T-helper 1 cell (primary cell): Measurements from ENCODE around the gene LRP3.
"Not testable (repeated sequence)": the region's sequence is repeated elsewhere in the genome, so short reads cannot be mapped to it uniquely, and the experiment has no call there.

Experiments used
- DNase-seq, 5 donors: peaks; one replicate each; pipeline ENCODE4 v3.0.0-alpha.2; 2012 to 2020

LRP3 gene

GRCh38 chr19:33220115-33220514, 26.0 kb downstream of the LRP3 start:
- no peak for DNase-seq

- DNase-seq, result no peak
Measured at GRCh38 chr19:33220735-33221134, 26.6 kb downstream of the LRP3 start.

GRCh38 chr19:33221638-33222037, 27.5 kb downstream of the LRP3 start:
- DNase-seq, result no peak

GRCh38 chr19:33222255-33222654, 28.1 kb downstream of the LRP3 start:
- DNase-seq, result not testable (repeated sequence)

- DNase-seq, result no peak
Measured at GRCh38 chr19:33224694-33225457, 30.7 kb downstream of the LRP3 start.

DNA sequence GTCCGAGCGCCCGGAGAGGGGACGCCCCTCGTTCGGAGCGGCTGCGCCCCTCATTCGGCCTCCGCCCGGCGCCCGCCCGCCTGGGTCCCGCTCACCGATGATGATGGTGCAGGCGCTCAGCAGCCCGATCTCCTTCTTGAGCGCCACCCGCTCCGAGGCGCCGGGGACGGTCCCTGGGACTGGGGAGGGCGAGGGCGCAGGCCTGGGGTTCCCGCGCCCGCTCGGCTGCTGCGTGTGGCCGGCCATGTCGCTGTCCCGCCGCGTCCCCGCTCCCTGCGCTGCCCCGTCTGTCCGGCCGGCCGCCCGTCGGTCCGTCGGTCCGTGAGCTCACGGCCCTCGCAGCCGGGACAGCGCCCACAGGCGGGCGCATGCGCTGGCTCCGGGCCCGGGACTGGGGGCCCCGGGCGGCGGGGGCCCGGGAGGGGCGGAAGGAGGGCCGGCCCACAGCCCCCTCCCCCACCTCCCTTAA, 31.4 kb downstream of the LRP3 start, which contains the start of gene SLC7A10:
Gene SLC7A10 (minus strand): TSS at position 393 of the 469 bp plus-strand sequence. CDS start 147 bp downstream, at position 246.
- DNase-seq, result no peak

GRCh38 chr19:33226550-33227241, 32.6 kb downstream of the LRP3 start:
- no peak for DNase-seq

DNA sequence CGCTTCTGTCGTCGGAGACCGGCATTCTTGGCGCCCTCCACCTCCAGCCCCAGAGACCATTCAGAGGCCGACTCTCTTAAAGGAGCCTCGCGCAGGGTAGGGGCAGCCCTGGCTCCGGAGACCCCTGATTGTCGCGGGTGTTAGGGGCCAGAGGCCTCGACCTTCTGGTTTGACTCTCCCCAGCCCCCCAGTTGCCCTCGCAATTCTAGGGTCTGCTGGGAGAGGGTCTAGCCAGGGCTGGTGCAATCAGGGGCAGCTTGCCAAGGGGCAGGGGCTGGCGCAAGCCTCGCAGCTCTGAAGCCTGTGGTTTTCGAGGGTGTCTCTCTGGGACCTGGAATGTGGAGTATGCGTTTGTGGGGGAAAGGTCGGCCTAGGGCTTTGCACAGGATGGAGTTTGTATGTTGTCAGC, 33.1 kb downstream of the LRP3 start:
- DNase-seq, result no peak

GRCh38 chr19:33227870-33228599, 33.9 kb downstream of the LRP3 start:
- DNase-seq, result no peak

- no peak for DNase-seq
Measured at GRCh38 chr19:33229962-33230361, 35.8 kb downstream of the LRP3 start.

GRCh38 chr19:33231511-33231910, 37.4 kb downstream of the LRP3 start:
- no peak for DNase-seq

- DNase-seq, result no peak
Measured at GRCh38 chr19:33232656-33233055, 38.5 kb downstream of the LRP3 start.

DNA sequence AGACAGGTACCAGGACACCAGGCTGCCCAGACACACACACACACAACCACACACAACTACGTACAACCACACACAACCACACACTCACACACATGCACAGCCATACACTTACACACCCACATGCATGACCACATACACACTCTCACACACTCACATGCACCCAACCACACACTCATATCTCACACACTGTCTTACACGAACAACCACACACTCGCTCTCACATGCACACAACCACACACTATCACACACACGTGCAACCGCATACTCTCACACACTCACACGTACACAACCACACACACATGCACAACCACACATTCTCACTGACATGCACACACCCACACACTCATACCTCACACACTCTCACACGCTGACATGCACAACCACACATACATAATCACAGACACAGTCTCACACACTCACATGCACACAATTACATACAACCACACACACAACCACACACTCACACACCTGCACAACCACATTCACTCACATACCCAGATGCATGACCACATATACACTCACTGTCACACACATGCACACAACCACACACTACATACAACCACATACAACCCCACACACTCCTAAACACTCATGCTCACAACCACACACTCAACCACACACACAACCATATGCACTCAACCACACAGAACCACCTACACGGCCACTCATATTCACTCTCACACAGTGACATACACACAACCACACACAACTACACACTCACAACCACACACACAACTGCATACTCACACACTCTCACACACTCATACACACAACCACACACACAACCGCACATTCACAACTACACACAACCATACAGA, 39.1 kb downstream of the LRP3 start:
- DNase-seq, result no peak

DNA sequence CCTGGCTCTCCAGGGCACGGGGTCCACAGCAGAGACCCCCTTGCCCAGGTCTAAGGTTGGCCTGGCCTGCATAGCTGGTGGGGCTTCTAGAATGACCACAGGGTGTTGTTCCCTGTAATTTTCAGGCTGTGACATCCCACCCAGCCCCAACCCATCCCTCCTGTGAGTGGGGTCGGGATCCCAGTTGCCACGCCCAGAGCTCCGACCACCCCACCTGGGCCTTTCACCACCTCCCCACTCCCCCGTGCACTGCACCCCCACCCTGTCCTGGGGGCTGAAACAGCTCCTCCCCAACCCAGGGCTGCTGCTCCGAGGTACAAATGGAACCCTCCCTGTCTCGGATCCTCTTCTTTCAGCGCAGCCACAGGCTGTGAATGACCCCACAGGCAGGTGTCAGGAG, 40.0 kb downstream of the LRP3 start:
- DNase-seq, result no peak

DNA sequence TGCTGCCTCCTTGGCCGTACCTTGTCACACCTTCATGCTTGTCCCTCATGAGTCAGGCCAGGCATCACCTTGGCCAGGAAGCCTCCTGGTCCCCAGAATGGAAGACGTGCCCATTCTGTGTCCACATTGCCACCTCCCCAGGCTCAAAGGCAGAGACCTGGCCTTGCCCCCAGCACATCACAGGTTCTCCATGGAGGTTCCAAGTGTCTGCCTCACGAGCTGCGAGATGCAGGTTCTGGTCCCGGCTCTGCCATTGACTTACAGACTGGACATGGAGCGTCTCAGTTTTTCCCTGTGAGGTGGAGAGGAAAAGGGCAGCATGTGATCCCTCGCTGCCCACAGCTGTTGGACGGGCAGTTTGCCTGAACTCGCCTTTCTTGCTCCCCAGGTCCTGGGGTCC, 40.6 kb downstream of the LRP3 start:
- no peak for DNase-seq

- peak; percentile 31 to 81 (median 61) for DNase-seq
Measured at GRCh38 chr19:33235269-33235995, 41.3 kb downstream of the LRP3 start.

GRCh38 chr19:33235996-33236350, 41.8 kb downstream of the LRP3 start:
- DNase-seq, result no peak

DNA sequence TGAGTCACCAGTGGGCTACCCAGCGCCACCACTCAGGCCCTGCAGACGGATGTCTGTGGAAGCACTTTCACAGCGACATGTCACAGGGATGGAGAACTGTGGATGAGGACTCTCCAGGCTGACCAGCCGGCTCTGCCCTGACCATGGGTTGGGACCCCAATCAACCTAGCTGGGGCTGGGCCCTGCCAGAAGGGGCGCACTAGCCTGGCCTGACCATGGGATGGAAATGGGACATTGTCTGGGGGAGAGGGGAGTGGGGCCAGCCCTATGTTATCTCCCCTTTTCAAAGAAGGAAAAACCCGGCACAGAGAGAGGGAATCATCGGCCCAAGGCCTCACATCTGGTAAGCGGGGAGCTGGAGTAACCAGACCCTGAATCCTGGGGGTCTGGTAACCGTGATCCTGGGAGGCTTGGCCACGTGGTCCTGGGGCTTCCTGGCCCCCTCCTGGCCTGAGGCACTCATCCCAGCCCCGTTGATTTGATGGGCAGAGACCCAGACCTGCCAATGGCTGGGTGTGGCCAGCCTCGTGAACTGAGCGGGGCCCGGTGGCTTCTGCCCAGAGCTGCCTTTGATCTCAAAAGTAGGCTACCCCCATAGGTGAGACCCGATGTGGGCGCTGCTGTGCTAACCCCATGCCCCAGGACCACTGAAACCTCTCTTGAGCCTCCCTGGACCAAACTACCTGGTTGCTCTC, 42.7 kb downstream of the LRP3 start:
- DNase-seq, result no peak

- no peak for DNase-seq
Measured at GRCh38 chr19:33238481-33239149, 44.5 kb downstream of the LRP3 start.

GRCh38 chr19:33239223-33239975, 45.3 kb downstream of the LRP3 start:
- DNase-seq, result no peak
